OCI-LY1 (cell line): Measurements from ENCODE around the gene RPL32.

ENCODE experiments used
- H2AFZ ChIP-seq: fragments of 200-600 bp; sonication (generic), shearing (Covaris generic); 2 replicates; pipeline ENCODE4 v1.6.0; 2014; ENCODE audit warnings: antibody characterized with exemption, mild to moderate bottlenecking, low read length
- H3F3A ChIP-seq: fragments of 200-600 bp; sonication (generic), shearing (Covaris generic); 2 replicates; pipeline ENCODE4 v1.6.0; 2014; ENCODE audit warnings: mild to moderate bottlenecking, antibody characterized with exemption, low read length, moderate library complexity; ENCODE audit not compliant: insufficient read depth
- H3K27ac ChIP-seq: fragments of 200-600 bp; sonication (generic); 2 replicates; pipeline ENCODE4 v1.5.1; 2014; ENCODE audit warnings: low read length, mixed run types, mild to moderate bottlenecking, low read depth; ENCODE audit not compliant: poor library complexity, severe bottlenecking
- H3K27me3 ChIP-seq: fragments of 200-600 bp; sonication (generic); 2 replicates; pipeline ENCODE4 v1.6.0; 2014; ENCODE audit warnings: antibody characterized with exemption, mild to moderate bottlenecking, low read length, moderate library complexity; ENCODE audit not compliant: insufficient read depth
- H3K36me3 ChIP-seq: fragments of 200-600 bp; sonication (generic); 2 replicates; pipeline ENCODE4 v1.6.1; 2014; ENCODE audit warnings: mild to moderate bottlenecking, antibody characterized with exemption, low read length, moderate library complexity, mixed read lengths; ENCODE audit not compliant: insufficient read depth
- H3K4me1 ChIP-seq: fragments of 200-600 bp; sonication (generic); 2 replicates; pipeline ENCODE4 v1.5.1; 2014; ENCODE audit warnings: mild to moderate bottlenecking, low read length, moderate library complexity; ENCODE audit not compliant: insufficient read depth, severe bottlenecking
- H3K4me2 ChIP-seq: fragments of 200-600 bp; sonication (generic), shearing (Covaris generic); 2 replicates; pipeline ENCODE4 v1.6.1; 2014; ENCODE audit warnings: low read length
- H3K4me3 ChIP-seq: fragments of 200-600 bp; sonication (generic); 2 replicates; pipeline ENCODE4 v1.5.1; 2014; ENCODE audit warnings: low read length, low read depth, mild to moderate bottlenecking, mixed read lengths; ENCODE audit not compliant: poor library complexity, severe bottlenecking
- H3K79me2 ChIP-seq: fragments of 200-600 bp; shearing (Covaris generic); 2 replicates; pipeline ENCODE4 v1.6.1; 2016; ENCODE audit warnings: mixed run types, low read length, mixed read lengths; ENCODE audit not compliant: insufficient read depth
- H3K9ac ChIP-seq: fragments of 200-600 bp; sonication (generic), shearing (Covaris generic); 2 replicates; pipeline ENCODE4 v1.6.1; 2014; ENCODE audit warnings: mild to moderate bottlenecking, low read length, mixed read lengths
- H3K9me2 ChIP-seq: fragments of 200-600 bp; sonication (generic), shearing (Covaris generic); 2 replicates; pipeline ENCODE4 v1.6.1; 2014; ENCODE audit warnings: low read depth, mild to moderate bottlenecking, low read length, mixed read lengths
- H3K9me3 ChIP-seq: fragments of 200-600 bp; shearing (Covaris generic); 2 replicates; pipeline ENCODE4 v1.6.1; 2014; ENCODE audit warnings: low read length, mixed read lengths
- H4K20me1 ChIP-seq: fragments of 200-600 bp; sonication (generic), shearing (Covaris generic); 2 replicates; pipeline ENCODE4 v1.6.0; 2016; ENCODE audit warnings: mild to moderate bottlenecking, low read length; ENCODE audit not compliant: insufficient read depth
- EZH2 ChIP-seq: fragments of 200-600 bp; sonication (generic), shearing (Covaris generic); IDR thresholded peaks from 2 replicates; pipeline ENCODE4 v1.8.0; 2017; ENCODE audit warnings: borderline replicate concordance, mixed run types, mild to moderate bottlenecking, antibody characterized with exemption, low read length, moderate library complexity, mixed read lengths
- TF ChIP-seq, protein P1 (sequence below): fragments of 200-600 bp; sonication (generic), shearing (Covaris generic); IDR thresholded peaks from 2 replicates; pipeline ENCODE4 v1.5.1; 2017; ENCODE audit warnings: mild to moderate bottlenecking, antibody characterized with exemption, low read length, moderate library complexity, mixed read lengths

Gene RPL32

DNA sequence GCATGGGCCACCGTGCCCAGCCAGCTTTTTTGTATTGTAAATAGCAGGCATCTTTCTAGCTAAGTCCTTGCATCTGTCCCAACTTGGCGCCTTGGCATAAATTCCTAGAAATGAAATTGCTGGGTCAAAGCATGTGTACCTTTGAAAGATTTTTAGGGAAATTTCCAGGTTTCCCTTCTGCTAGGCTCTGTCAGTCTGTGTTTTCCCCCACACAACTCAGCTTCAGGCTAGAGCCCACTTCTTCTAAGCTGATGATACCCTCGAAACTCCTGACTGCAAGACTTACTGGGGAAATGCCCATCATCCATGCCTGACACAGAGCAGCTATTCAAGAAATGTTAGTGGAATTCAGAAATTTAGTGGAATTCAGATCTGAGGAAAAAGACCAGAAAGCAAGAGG lies 10.8 kb upstream of the RPL32 start:
- no peak for TF ChIP-seq EZH2
- TF ChIP-seq, protein P1, sequence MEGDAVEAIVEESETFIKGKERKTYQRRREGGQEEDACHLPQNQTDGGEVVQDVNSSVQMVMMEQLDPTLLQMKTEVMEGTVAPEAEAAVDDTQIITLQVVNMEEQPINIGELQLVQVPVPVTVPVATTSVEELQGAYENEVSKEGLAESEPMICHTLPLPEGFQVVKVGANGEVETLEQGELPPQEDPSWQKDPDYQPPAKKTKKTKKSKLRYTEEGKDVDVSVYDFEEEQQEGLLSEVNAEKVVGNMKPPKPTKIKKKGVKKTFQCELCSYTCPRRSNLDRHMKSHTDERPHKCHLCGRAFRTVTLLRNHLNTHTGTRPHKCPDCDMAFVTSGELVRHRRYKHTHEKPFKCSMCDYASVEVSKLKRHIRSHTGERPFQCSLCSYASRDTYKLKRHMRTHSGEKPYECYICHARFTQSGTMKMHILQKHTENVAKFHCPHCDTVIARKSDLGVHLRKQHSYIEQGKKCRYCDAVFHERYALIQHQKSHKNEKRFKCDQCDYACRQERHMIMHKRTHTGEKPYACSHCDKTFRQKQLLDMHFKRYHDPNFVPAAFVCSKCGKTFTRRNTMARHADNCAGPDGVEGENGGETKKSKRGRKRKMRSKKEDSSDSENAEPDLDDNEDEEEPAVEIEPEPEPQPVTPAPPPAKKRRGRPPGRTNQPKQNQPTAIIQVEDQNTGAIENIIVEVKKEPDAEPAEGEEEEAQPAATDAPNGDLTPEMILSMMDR: no peak
- no peak overlapping the region for H3K9ac ChIP-seq
- H3K79me2 ChIP-seq: no peaks in the 10 kb centered on the region

DNA sequence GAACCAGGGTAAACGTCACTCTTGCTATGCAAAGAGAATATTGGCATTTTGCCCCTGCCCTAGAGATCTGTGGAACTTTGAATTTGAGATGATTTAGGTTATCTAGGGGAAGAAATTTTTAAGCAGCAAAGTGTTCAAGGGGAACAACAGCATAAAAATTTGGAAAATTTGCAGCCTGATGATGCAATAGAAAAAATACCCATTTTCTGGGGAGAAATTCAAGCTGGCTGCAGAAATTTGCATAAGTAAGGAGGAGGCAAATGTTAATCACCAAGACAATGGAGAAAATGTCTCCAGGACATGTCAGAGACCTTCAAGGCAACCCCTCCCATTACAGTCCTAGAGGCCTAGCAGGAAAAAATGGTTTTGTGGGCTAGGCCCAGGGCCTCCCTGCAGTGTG lies 4.4 kb upstream of the RPL32 start:
- Histone ChIP-seq H3K4me1 (peaks cover 3% of the 10 kb centered on the region), H3K9me2 (no peaks in the 10 kb centered on the region), H2AFZ (no peak overlapping the region), H3K27me3 (peaks cover 5% of the 10 kb centered on the region; the same call in 1 of the 2 replicates), H3K9ac (no peak overlapping the region), H3K9me3 (0 out of 2 replicates have a peak, but pooled peaks cover 2% of the 10 kb centered on the region), H4K20me1 (no peaks in the 10 kb centered on the region), H3K36me3 (peaks cover 3% of the 10 kb centered on the region), H3F3A (no peaks in the 10 kb centered on the region), H3K27ac (no peak overlapping the region), H3K4me3 (no peak overlapping the region), H3K79me2 (peaks cover 6% of the 10 kb centered on the region), H3K4me2 (no peak overlapping the region)
- no peak for TF ChIP-seq EZH2
- TF ChIP-seq, protein P1: no peak

More for the DNA sequence above, 10.8 kb upstream of the RPL32 start:
- H2AFZ ChIP-seq: no peak overlapping the region
- no peak overlapping the region for H3K4me2 ChIP-seq
- no peaks in the 10 kb centered on the region for H3K4me1 ChIP-seq
- no peak overlapping the region for H3K4me3 ChIP-seq
- H3K36me3 ChIP-seq: no peaks in the 10 kb centered on the region; the same call in 1 of the 2 replicates
- no peaks in the 10 kb centered on the region for H3F3A ChIP-seq
- no peaks in the 10 kb centered on the region for H3K9me2 ChIP-seq
- H3K27me3 ChIP-seq: peaks cover 2% of the 10 kb centered on the region; the same call in 1 of the 2 replicates
- H3K9me3 ChIP-seq: no peaks in the 10 kb centered on the region
- H4K20me1 ChIP-seq: no peaks in the 10 kb centered on the region
- H3K27ac ChIP-seq: no peak overlapping the region

DNA sequence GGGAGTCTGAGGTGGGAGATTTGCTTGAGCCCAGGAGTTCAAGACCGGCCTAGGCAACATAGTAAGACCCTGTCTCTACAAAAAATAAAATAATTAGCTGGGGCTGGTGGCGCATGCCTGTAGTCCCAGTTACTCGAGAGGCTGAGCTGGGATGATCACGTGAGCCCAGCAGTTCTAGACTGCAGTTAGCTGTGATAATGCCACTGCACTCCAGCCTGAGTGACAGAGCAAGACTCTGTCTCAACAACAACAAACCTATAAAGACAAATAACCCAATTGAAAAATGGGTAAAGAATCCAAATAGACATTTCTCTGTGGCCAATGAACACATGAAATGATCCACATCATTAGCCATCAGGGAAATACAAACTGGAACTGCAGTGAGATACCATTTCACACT lies 1.1 kb upstream of the RPL32 start:
- H4K20me1 ChIP-seq: 0 out of 2 replicates have a peak, but pooled peaks cover 3% of the 10 kb centered on the region
- no peak overlapping the region for H3K4me2 ChIP-seq
- peaks cover 36% of the 10 kb centered on the region for H3K36me3 ChIP-seq
- H3K27me3 ChIP-seq: peaks cover 5% of the 10 kb centered on the region; the same call in 1 of the 2 replicates
- no peak overlapping the region for H3K27ac ChIP-seq
- H3K9ac ChIP-seq: no peak overlapping the region
- H3K9me2 ChIP-seq: no peaks in the 10 kb centered on the region
- 0 out of 2 replicates have a peak, but pooled peaks cover 2% of the 10 kb centered on the region for H3K9me3 ChIP-seq
- no peaks in the 10 kb centered on the region for H3F3A ChIP-seq
- H3K4me1 ChIP-seq: peaks cover 32% of the 10 kb centered on the region
- peaks cover 35% of the 10 kb centered on the region for H3K79me2 ChIP-seq
- no peak overlapping the region for H2AFZ ChIP-seq
- TF ChIP-seq EZH2: no peak
- TF ChIP-seq, protein P1: no peak
- H3K4me3 ChIP-seq: no peak overlapping the region
